Body of pancreas (tissue), 4 donors: Measurements from ENCODE around the gene ARHGEF4. TPM values are rescaled to one million over a fixed set of nuclear protein-coding genes. Genes with fewer than 3 reads are reported as not detected.

Experiments
- ATAC-seq: fragments of 150-250 bp; one replicate; pipeline ENCODE4 v1.9.1; 2016
- DNase-seq, 4 donors: peaks; one replicate each; pipeline ENCODE4 v3.0.0-alpha.2; 2019
- H3K27ac ChIP-seq, 4 donors: fragments of 200-600 bp; sonication (generic); 1 replicate in 3 of 4; 2 replicates in 1 of 4; pipeline versions ENCODE4 v1.5.1 to v1.6.1; 2016 to 2019; ENCODE audit warnings: mild to moderate bottlenecking in 1 of 4, mixed read lengths in 1 of 4, moderate library complexity in 1 of 4
- H3K27me3 ChIP-seq, 2 donors: fragments of 200-600 bp; sonication (generic); one replicate each; pipeline ENCODE4 v1.6.0; 2016; ENCODE audit warnings: mild to moderate bottlenecking in 1 of 2
- H3K36me3 ChIP-seq, 2 donors: fragments of 200-600 bp; sonication (generic); replicated peaks in 1 of 2; 2 replicates each; pipeline ENCODE4 v1.5.1; 2016; ENCODE audit warnings: low read depth in 2 of 2; ENCODE audit not compliant: insufficient read depth in 1 of 2
- H3K4me1 ChIP-seq: fragments of 200-600 bp; sonication (generic); one replicate; pipeline ENCODE4 v1.6.0; 2016
- H3K4me3 ChIP-seq, 2 donors: fragments of 200-600 bp; sonication (generic); 1 replicate in 1 of 2; 2 replicates in 1 of 2; pipeline ENCODE4 v1.5.1; 2016 to 2019
- H3K9me3 ChIP-seq, 3 donors: fragments of 200-600 bp; sonication (generic); 1 replicate in 2 of 3; 2 replicates in 1 of 3; pipeline ENCODE4 v1.5.1; 2016
- POLR2A ChIP-seq, 3 donors: fragments of 450-650 bp; IDR thresholded peaks; one replicate each; pipeline ENCODE4 v1.6.1; 2016; ENCODE audit warnings: antibody characterized with exemption in 3 of 3, mild to moderate bottlenecking in 2 of 3
- WGBS, 2 donors: methylation state at CpG; one replicate each; pipeline ENCODE4 v1.1.5; 2017; 5-methylcytosine and 5-hydroxymethylcytosine counted together
- intact Hi-C: fragments of 100-400 bp; cut with DNase I; formaldehyde crosslinking; loops from one replicate; pipeline ENCODE4 v1.15.1; 2023
- total RNA-seq, 2 donors: library from RNA; depleted of rRNA; stranded (reverse); fragments of >200 nt; gene quantifications; one replicate each; pipeline ENCODE4 v1.1.0, GENCODE V29; 2016
- TF ChIP-seq, protein P1 (sequence below), 7 experiments: fragments of 450-650 bp in 4 of 7; fragments of 200-600 bp in 3 of 7; sonication (generic) in 3 of 7; IDR thresholded peaks; one replicate each; pipeline ENCODE4 v1.5.1; 2016 to 2019; ENCODE audit warnings: antibody characterized with exemption in 7 of 7

Gene ARHGEF4
- total RNA-seq, 2 donors from 2014 or later = 28.8 to 39.9 TPM

DNA sequence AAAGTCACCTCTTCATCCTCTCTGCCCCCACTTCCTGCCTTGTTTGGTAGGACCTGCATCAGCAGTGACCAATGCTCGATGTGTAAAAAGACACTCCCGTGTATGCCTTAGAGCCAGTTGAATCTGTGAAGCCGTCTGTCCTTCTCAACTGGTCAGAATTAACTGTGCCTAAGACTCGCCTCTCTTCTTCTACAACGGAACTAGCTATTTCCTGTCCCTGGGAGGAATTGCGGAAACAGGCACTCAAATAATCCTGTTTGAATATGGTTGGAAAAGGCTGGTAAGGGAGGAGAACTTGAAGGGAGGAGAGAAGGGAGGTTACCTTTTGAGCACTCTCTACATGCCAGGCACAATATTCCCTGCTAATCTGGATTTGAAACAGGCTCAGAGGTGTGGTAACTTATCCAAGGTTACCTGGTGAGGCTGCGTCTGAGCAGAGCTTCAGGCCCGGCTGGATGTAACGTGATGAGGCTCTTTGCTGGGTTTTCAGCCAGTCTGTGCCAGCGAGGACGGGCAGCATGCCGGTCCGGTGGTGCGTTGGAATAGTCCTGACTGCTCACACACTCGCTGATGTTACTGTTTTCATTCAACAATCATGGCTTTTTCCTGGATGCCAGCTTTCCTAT is 129.5 kb downstream of the ARHGEF4 start:
- Histone ChIP-seq H3K4me3 (no peak overlapping the region), H3K4me1 (peaks cover 10% of the 10 kb centered on the region), H3K36me3 (no peaks in the 10 kb centered on the region), H3K27ac (no peak overlapping the region), H3K9me3 (no peaks in the 10 kb centered on the region), H3K27me3 (no peaks in the 10 kb centered on the region)
- intact Hi-C loops = no loop called here
- DNase-seq = no peak
- no peak for ATAC-seq
- TF ChIP-seq, protein P1, sequence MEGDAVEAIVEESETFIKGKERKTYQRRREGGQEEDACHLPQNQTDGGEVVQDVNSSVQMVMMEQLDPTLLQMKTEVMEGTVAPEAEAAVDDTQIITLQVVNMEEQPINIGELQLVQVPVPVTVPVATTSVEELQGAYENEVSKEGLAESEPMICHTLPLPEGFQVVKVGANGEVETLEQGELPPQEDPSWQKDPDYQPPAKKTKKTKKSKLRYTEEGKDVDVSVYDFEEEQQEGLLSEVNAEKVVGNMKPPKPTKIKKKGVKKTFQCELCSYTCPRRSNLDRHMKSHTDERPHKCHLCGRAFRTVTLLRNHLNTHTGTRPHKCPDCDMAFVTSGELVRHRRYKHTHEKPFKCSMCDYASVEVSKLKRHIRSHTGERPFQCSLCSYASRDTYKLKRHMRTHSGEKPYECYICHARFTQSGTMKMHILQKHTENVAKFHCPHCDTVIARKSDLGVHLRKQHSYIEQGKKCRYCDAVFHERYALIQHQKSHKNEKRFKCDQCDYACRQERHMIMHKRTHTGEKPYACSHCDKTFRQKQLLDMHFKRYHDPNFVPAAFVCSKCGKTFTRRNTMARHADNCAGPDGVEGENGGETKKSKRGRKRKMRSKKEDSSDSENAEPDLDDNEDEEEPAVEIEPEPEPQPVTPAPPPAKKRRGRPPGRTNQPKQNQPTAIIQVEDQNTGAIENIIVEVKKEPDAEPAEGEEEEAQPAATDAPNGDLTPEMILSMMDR (IDR thresholded peaks at IDR 0.05) = no peak
- TF ChIP-seq POLR2A (IDR thresholded peaks at IDR 0.05) = no peak
- WGBS, 2 donors = 44 to 64% methylated on average over 15 of the region's 15 CpGs

DNA sequence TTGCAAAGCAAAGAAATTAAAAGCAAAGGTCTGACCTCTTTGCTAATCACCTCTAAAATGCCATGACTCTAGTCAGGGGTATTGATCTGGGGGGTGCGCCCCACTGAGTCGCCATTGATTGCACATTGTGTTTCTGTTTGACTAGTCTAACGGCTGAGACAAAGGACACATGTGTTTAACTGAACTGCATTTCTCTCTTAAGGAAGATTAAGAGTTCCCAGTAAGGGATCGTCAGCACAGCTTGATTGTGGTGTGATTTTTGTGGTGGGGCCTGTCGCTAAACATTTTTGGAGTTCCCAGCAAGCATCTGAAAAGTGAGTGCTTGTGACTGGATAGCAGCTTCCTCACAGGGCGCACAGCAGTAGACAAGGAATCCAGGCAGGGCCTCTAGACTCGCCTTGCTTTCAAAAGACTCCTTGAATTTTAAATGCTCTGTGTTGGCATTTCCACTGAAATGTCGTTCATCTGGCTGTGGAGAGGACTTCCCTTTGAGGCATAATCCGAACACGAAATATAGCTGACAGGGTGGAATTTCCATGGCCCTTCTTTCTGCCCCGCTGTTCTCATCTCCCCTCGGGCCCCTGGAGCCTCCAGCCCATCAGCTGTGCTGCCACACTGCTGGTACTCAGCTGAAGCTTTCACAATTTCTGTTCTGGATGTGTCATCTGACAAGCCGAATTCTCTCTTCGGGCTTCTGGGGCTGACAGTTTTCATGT is 130.2 kb downstream of the ARHGEF4 start:
- Histone ChIP-seq H3K27me3 (no peaks in the 10 kb centered on the region), H3K9me3 (no peaks in the 10 kb centered on the region), H3K27ac (no peak overlapping the region), H3K36me3 (no peaks in the 10 kb centered on the region), H3K4me3 (no peak overlapping the region), H3K4me1 (peaks cover 10% of the 10 kb centered on the region)
- intact Hi-C loops = no loop called here
- ATAC-seq = no peak
- TF ChIP-seq, protein P1 (IDR thresholded peaks at IDR 0.05) = no peak
- no peak for TF ChIP-seq POLR2A (IDR thresholded peaks at IDR 0.05)
- 77 to 78% methylated on average over 14 of the region's 14 CpGs for WGBS, 2 donors
- no peak for DNase-seq

DNA sequence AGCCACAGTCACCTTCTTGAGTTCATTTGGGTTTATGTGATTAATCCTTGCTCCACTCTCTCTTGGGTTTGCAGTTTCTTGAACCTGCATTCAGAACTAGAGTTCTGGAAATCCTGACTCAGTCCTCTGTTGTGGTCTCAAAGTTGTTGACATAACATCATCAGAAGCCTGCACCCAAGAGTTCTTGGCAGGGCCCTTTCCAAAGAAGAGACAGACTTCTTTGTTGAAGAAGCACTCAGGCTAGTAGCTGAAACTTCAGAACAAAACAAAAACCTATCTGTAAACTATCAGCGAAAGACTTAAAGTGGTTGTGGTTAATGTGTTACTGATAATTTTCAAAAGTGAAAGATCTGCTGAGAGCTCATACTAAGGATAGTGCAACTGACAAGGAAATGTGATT is 135.7 kb downstream of the ARHGEF4 start:
- Histone ChIP-seq H3K9me3 (no peaks in the 10 kb centered on the region), H3K4me3 (no peak overlapping the region), H3K4me1 (no peaks in the 10 kb centered on the region), H3K27ac (no peak overlapping the region), H3K27me3 (no peaks in the 10 kb centered on the region), H3K36me3 (no peaks in the 10 kb centered on the region)
- no peak for DNase-seq
- WGBS, 2 donors = 20 to 35% methylated on average over 1 of the region's 1 CpG
- no peak for ATAC-seq
- no peak for TF ChIP-seq POLR2A (IDR thresholded peaks at IDR 0.05)
- TF ChIP-seq, protein P1 (IDR thresholded peaks at IDR 0.05) = no peak
- intact Hi-C loops = no loop called here

DNA sequence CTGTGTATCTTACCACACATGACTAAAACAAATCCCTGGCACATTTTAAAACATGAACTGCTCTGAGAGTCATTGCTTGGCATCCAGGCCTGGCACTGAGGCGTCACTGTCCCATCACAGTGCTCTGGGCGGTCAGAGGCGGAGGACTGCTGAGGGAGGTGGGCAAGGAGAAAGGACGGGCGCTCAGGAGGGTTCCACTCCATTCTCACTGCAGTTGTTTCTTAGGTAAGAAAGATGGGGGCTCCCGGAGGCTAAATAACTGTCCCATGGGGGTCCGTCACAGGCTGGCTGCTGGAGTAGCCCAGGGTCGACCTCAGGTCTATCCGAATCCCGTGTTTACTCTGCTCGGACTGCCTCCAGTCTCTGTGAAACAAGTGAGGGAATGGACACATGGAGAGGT is 139.0 kb downstream of the ARHGEF4 start:
- intact Hi-C loops = no loop called here
- WGBS, 2 donors = 84 to 86% methylated on average over 11 of the region's 11 CpGs
- H3K27ac ChIP-seq = no peak overlapping the region
- ATAC-seq (no peak), DNase-seq (no peak)
- H3K4me3 ChIP-seq = no peak overlapping the region
- no peaks in the 10 kb centered on the region for H3K4me1 ChIP-seq
- H3K27me3 ChIP-seq = no peaks in the 10 kb centered on the region
- H3K36me3 ChIP-seq = no peaks in the 10 kb centered on the region
- H3K9me3 ChIP-seq = no peaks in the 10 kb centered on the region
- TF ChIP-seq POLR2A (IDR thresholded peaks at IDR 0.05) = no peak

DNA sequence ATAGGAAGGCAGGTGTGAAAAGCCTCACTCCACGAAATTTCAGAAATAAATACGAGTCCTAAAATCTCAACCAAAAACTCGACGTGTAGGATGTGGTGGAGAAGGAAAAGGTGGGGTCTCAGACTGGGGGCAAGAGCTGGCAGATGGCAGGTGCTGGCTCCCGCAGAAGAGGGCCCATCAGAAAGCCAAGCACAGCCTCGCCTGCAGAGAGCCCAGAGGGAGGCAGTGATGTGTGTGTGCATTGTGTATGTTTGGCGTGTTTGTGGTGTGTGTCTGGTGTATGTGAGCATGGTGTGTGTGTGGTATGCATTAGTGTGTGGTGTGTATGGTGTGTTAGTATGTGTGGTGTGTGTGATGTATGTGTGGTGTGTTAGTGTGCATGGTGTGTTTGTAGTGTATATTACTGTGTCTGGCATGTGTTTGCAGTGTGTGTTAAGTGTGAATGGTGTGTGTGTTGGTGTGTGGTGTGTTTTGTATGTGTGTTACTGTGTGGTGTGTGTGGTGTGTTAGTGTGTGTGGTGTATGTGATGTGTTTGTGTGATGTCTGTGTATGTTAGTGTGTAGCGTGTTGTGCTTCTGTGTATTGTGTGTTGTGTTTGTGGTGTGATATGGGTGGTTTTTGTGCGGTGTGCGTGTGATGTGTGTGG is 140.0 kb downstream of the ARHGEF4 start:
- no peak for DNase-seq
- no peak overlapping the region for H3K4me3 ChIP-seq
- no peak overlapping the region for H3K27ac ChIP-seq
- no peak for ATAC-seq
- WGBS, 2 donors = 92 to 97% methylated on average over 10 of the region's 10 CpGs
- H3K27me3 ChIP-seq = no peaks in the 10 kb centered on the region
- intact Hi-C loops = no loop called here
- no peaks in the 10 kb centered on the region for H3K4me1 ChIP-seq
- no peaks in the 10 kb centered on the region for H3K36me3 ChIP-seq
- TF ChIP-seq, protein P1 (IDR thresholded peaks at IDR 0.05) = no peak
- no peak for TF ChIP-seq POLR2A (IDR thresholded peaks at IDR 0.05)
- H3K9me3 ChIP-seq = no peaks in the 10 kb centered on the region
